ENCODE measurements around the gene TDRD9.

TDRD9 gene

GRCh38 chr14:103943673-103944072 lies 15.4 kb downstream of the TDRD9 start:
- ChIA-PET POLR2A (no interaction called here), CTCF (interaction anchor here (1.4 kb wide), 1 partner anchor 697 kb away, joined by 3 read pairs; no protein-coding TSS in a partner anchor)
- TF ChIP-seq CTCF (IDR thresholded peaks at IDR 0.05; ENCODE audit: control extremely low read depth, extremely low read depth, low read depth, missing control alignments), result no peak
- DNase-seq (ENCODE audit: extremely low spot score), result no peak

- ChIA-PET CTCF (no interaction called here), POLR2A (no interaction called here)
- no peak for TF ChIP-seq CTCF (IDR thresholded peaks at IDR 0.05; ENCODE audit: control extremely low read depth, extremely low read depth, low read depth, missing control alignments)
- DNase-seq (ENCODE audit: extremely low spot score), result no peak
These were observed 18.7 kb downstream of the TDRD9 start for GRCh38 chr14:103946975-103947374.

- CTCF ChIA-PET, result no interaction called here
- POLR2A ChIA-PET, result no interaction called here
- TF ChIP-seq CTCF (IDR thresholded peaks at IDR 0.05; ENCODE audit: control extremely low read depth, extremely low read depth, low read depth, missing control alignments), result no peak
- no peak for DNase-seq (ENCODE audit: extremely low spot score)
These were observed 20.2 kb downstream of the TDRD9 start for GRCh38 chr14:103948442-103948841.

- TF ChIP-seq CTCF (IDR thresholded peaks at IDR 0.05; ENCODE audit: control extremely low read depth, extremely low read depth, low read depth, missing control alignments), result no peak
- DNase-seq (ENCODE audit: extremely low spot score), result no peak
- POLR2A ChIA-PET, result no interaction called here
- CTCF ChIA-PET, result no interaction called here
These were observed 21.0 kb downstream of the TDRD9 start for GRCh38 chr14:103949131-103949790.

GRCh38 chr14:103960457-103961055 lies 32.3 kb downstream of the TDRD9 start:
- ChIA-PET POLR2A (no interaction called here), CTCF (interaction anchor here (1.2 kb wide), 1 partner anchor 12 kb away, joined by 4 read pairs; no protein-coding TSS in a partner anchor)
- TF ChIP-seq CTCF (IDR thresholded peaks at IDR 0.05; ENCODE audit: control extremely low read depth, extremely low read depth, low read depth, missing control alignments), result no peak
- DNase-seq (ENCODE audit: extremely low spot score), result no peak

DNA sequence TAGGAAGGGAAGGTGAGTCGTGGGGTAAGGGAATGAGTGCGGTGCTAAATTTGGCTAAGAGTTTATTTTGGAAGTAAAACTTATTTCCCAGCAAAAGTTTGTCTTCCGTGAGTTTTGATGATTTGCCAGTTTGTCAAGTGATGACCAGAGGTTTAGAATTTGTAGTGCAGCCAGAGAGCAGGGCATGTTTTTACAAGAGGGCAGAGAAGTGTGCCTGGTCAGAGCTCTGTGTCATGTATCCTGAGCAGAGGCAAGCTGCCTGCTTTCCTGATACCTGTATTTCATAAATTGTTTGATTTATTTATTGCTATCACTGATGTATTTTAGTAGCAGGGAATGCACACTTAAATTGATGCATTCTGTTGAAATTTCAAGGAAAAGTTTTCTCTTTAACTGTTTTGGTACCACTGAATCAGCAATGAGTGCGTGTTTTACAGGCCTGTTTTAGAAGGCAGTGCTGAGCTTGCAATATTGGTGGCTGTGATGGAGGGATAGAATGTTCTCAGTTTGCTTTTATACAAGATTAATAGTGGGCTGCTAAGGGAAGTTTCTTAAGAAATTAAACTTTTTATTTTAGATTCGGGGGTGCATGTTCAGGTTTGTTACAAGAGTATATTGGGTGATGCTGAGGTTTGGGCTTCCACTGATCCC lies 33.8 kb downstream of the TDRD9 start:
- POLR2A ChIA-PET, result no interaction called here
- no peak for DNase-seq (ENCODE audit: extremely low spot score)

More for the DNA sequence above, 33.8 kb downstream of the TDRD9 start:
- no peak for TF ChIP-seq CTCF (IDR thresholded peaks at IDR 0.05; ENCODE audit: control extremely low read depth, extremely low read depth, low read depth, missing control alignments)
- CTCF ChIA-PET, result no interaction called here

Measured in GM10248 (cell line).